K562 (cell line): ENCODE results near the gene FBN3. TPM values are rescaled to one million over a fixed set of nuclear protein-coding genes. Genes with fewer than 3 reads are reported as not detected.

Source experiments
- ATAC-seq: fragments of 200-7000 bp; cut with Tn5 transposase; 3 replicates; pipeline ENCODE4 v1.9.1; 2020; ENCODE audit warnings: moderate library complexity
- BruUV-seq: library from RNA; stranded (reverse); fragments of 400-500 nt; replicated peaks from 2 replicates; lab custom pipeline; 2021; lab: Mats Ljungman, UMichigan
- CTCF ChIA-PET: fragments of 300-600 bp; formaldehyde crosslinking; extraction: SDS; loops from one replicate; lab custom pipeline; 2021; ENCODE audit warnings: low intra/inter-chr PET ratio; lab: Yijun Ruan, JAX
- POLR2A ChIA-PET: fragments of 300-600, 350-650 bp; sonication (Branson Sonifier 250); formaldehyde crosslinking; extraction: SDS; loops from one replicate; lab custom pipeline; 2021; ENCODE audit warnings: antibody characterized with exemption, inconsistent platforms; lab: Yijun Ruan, JAX
- DNase-seq, 4 experiments: peaks; one replicate each; pipeline versions ENCODE4 v3.0.0 to v3.0.0-alpha.2; 2011 to 2018; ENCODE audit warnings: low spot score in 3 of 4, mixed read lengths in 3 of 4; ENCODE audit errors: extremely low read depth in 1 of 4
- FAIRE-seq: peaks from 2 replicates; lab custom pipeline; 2011; peaks lifted over from hg19 to GRCh38; lab: Jason Lieb, UNC
- H2AFZ ChIP-seq: 2 replicates; pipeline ENCODE4 v1.6.0; 2011; ENCODE audit warnings: low read depth, low read length, control low read depth, inconsistent platforms
- H3K27ac ChIP-seq: fragments of 200-600 bp; 3 replicates; pipeline ENCODE4 v1.8.0; 2011; ENCODE audit warnings: low read depth, mild to moderate bottlenecking, control low read depth, inconsistent platforms, low read length, moderate library complexity, mixed read lengths; ENCODE audit errors: extremely low read depth
- H3K27me3 ChIP-seq, 2 experiments: fragments of 300-600 bp in 1 of 2; 2 replicates in 1 of 2; 3 replicates in 1 of 2; pipeline versions ENCODE4 v1.6.0 to v1.8.0; 2011; ENCODE audit warnings: inconsistent platforms in 2 of 2, low read length in 2 of 2, mild to moderate bottlenecking in 1 of 2, mixed read lengths in 1 of 2, moderate library complexity in 1 of 2; ENCODE audit not compliant: control insufficient read depth in 2 of 2, insufficient read depth in 2 of 2
- H3K36me3 ChIP-seq: fragments of 300-600 bp; 3 replicates; pipeline ENCODE4 v1.8.0; 2011; ENCODE audit warnings: mild to moderate bottlenecking, low read length, inconsistent platforms; ENCODE audit not compliant: control insufficient read depth, insufficient read depth
- H3K4me1 ChIP-seq, 2 experiments: fragments of 200-600 bp in 1 of 2; replicated peaks in 1 of 2; 2 replicates in 1 of 2; 3 replicates in 1 of 2; pipeline versions ENCODE4 v1.5.1 to v1.8.0; 2011; ENCODE audit warnings: inconsistent platforms in 2 of 2, low read length in 2 of 2, mild to moderate bottlenecking in 1 of 2, mixed read lengths in 1 of 2, moderate library complexity in 1 of 2; ENCODE audit not compliant: control insufficient read depth in 2 of 2, insufficient read depth in 2 of 2
- H3K4me2 ChIP-seq: 2 replicates; pipeline ENCODE4 v1.6.1; 2011; ENCODE audit warnings: low read length, control low read depth, inconsistent platforms, mixed read lengths; ENCODE audit not compliant: insufficient read depth
- H3K4me3 ChIP-seq: fragments of 200-600 bp; sonication (generic), shearing (Covaris generic); 2 replicates; pipeline ENCODE4 v1.5.1; 2016; ENCODE audit warnings: control low read depth, inconsistent platforms
- H3K79me2 ChIP-seq: fragments of 200-600 bp; 3 replicates; pipeline ENCODE4 v1.8.0; 2011; ENCODE audit warnings: low read length, inconsistent platforms; ENCODE audit not compliant: control insufficient read depth, insufficient read depth
- H3K9ac ChIP-seq, 2 experiments: 2 replicates each; pipeline versions ENCODE4 v1.6.0 to v1.6.1; 2011; ENCODE audit warnings: low read depth in 2 of 2, low read length in 2 of 2, control low read depth in 1 of 2, inconsistent platforms in 1 of 2, mild to moderate bottlenecking in 1 of 2, mixed read lengths in 1 of 2; ENCODE audit not compliant: insufficient read depth in 1 of 2
- H3K9me1 ChIP-seq: one replicate; pipeline ENCODE4 v1.6.0; 2011; ENCODE audit warnings: inconsistent platforms, mild to moderate bottlenecking, low read length, moderate library complexity; ENCODE audit not compliant: control insufficient read depth, insufficient read depth
- H3K9me3 ChIP-seq: replicated peaks from 2 replicates; pipeline ENCODE4 v1.5.1; 2011; ENCODE audit warnings: low read depth, low read length, inconsistent platforms; ENCODE audit not compliant: control insufficient read depth, insufficient read depth
- H4K20me1 ChIP-seq: replicated peaks from 2 replicates; pipeline ENCODE4 v1.6.1; 2011; ENCODE audit warnings: low read length, inconsistent platforms, mixed read lengths; ENCODE audit not compliant: control insufficient read depth, insufficient read depth
- HDAC8 ChIP-seq: fragments of 450-650 bp; IDR thresholded peaks from 2 replicates; pipeline ENCODE4 v1.6.1; 2016; ENCODE audit warnings: mild to moderate bottlenecking, missing genetic modification characterization, moderate library complexity, missing compliant biosample characterization
- IRF2 ChIP-seq: sonication (generic); formaldehyde crosslinking; IDR thresholded peaks from 2 replicates; pipeline ENCODE4 v1.8.1; 2022; ENCODE audit warnings: mild to moderate bottlenecking, missing genetic modification reagents
- KLF6 ChIP-seq: fragments of 250-450 bp; sonication (Bioruptor Pico); IDR thresholded peaks from 2 replicates; pipeline ENCODE4 v1.4.0; 2020; ENCODE audit warnings: mild to moderate bottlenecking, moderate library complexity, borderline replicate concordance
- RBM25 ChIP-seq: fragments of 200-400 bp; formaldehyde crosslinking; IDR thresholded peaks from 2 replicates; pipeline ENCODE4 v1.6.1; 2018; ENCODE audit warnings: low read length, low read depth, moderate library complexity; ENCODE audit not compliant: severe bottlenecking
- TCF7L2 ChIP-seq: fragments of 150-350 bp; IDR thresholded peaks from 2 replicates; pipeline ENCODE4 v1.6.1; 2016; ENCODE audit warnings: low read depth, mild to moderate bottlenecking, low read length, moderate library complexity
- ZBTB8A ChIP-seq: fragments of 450-650 bp; IDR thresholded peaks from 2 replicates; pipeline ENCODE4 v1.6.1; 2018; ENCODE audit warnings: mild to moderate bottlenecking, moderate library complexity; ENCODE audit not compliant: partially characterized antibody
- ZNF121 ChIP-seq: sonication (generic); formaldehyde crosslinking; conservative IDR thresholded peaks from 2 replicates; pipeline ENCODE4 v1.8.0; 2022; ENCODE audit warnings: missing genetic modification reagents
- WGBS: fragments of 100-300 bp; shearing (Covaris generic); methylation state at CpG from one replicate; pipeline ENCODE4 v1.1.6; 2016; ENCODE audit warnings: low coverage, mixed read lengths; ENCODE audit not compliant: insufficient coverage; ENCODE audit errors: missing lambda C conversion rate; 5-methylcytosine and 5-hydroxymethylcytosine counted together
- in situ Hi-C: fragments of 300-500 bp; cut with MboI; formaldehyde crosslinking; loops from 4 replicates; pipeline ENCODE4 v1.15.0; 2018; ENCODE audit warnings: inconsistent platforms, mixed read lengths
- intact Hi-C: fragments of 100-400 bp; cut with micrococcal nuclease; formaldehyde crosslinking; loops from 2 replicates; pipeline ENCODE4 v1.14.2; 2022
- polyA plus RNA-seq, 8 experiments: library from polyadenylated mRNA; depleted of rRNA in 4 of 8; stranded (reverse) in 5 of 8; unstranded in 3 of 8; fragments of >200 nt; fragmentation: Nextera tagmentation in 2 of 8; fragmentation: Illumina TruSeq in 1 of 8; extraction: Ambion mirVana in 2 of 8; extraction: Trizol in 1 of 8; gene quantifications; 2 replicates each; pipeline versions ENCODE4 v1.2.1 to v1.2.3, GENCODE V29; 2011 to 2014; ENCODE audit warnings: inconsistent platforms in 1 of 8, missing spikeins in 1 of 8
- total RNA-seq, 7 experiments: library from RNA; depleted of rRNA in 6 of 7; stranded (reverse); fragments of >200 nt in 6 of 7; fragmentation: Illumina TruSeq in 2 of 7; extraction: Trizol in 2 of 7; gene quantifications; 2 replicates each; pipeline versions ENCODE4 v1.2.1 to v1.2.3, GENCODE V29; 2011 to 2021; ENCODE audit warnings: low replicate concordance in 1 of 7
- TF ChIP-seq, protein P1 (sequence below): fragments of 200-800 bp; sonication (Bioruptor generic); IDR thresholded peaks from 2 replicates; pipeline ENCODE4 v1.6.1; 2017; ENCODE audit warnings: missing genetic modification characterization, missing compliant biosample characterization
- TF ChIP-seq, protein P2 (sequence below): IDR thresholded peaks from 3 replicates; pipeline ENCODE4 v1.6.1; 2011; ENCODE audit warnings: borderline replicate concordance, mild to moderate bottlenecking, moderate library complexity; ENCODE audit not compliant: insufficient read length; ENCODE audit errors: extremely low read depth

Gene FBN3
- total and polyA plus RNA-seq, 9 of the 15 experiments (the other 6 are each of a cell fraction or from before 2014, with no cell fraction given) = under 0.01 to 0.29 (median 0.01) TPM; not detected in 4

DNA sequence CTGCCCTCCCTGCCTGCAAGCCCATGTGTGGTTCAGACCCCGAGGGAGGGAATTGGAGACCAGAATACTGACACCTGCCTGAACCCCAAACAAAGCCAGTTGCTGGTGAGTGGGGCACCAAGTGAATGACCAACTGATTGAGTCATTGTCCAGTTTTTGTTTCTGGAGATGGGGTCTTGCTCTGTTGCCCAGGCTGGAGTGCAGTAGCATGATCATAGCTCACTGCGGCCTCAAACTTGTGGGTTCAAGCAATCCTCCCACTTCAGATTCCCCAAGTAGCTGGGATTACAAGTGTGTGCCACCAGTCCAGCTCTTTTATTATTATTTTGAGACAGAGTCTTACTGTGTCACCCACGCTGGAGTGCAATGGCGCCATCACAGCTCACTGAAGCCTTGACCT, 92.9 kb downstream of the FBN3 start:
- 58% methylated on average over 4 of the region's 4 CpGs for WGBS
- POLR2A ChIA-PET = interaction anchor here (0.6 to 1.7 kb wide), 4 partner anchors 10 to 225 kb away, joined by 3 to 4 read pairs (median 3); no protein-coding TSS in a partner anchor
- Histone ChIP-seq H3K4me3 (no peak overlapping the region), H3K9me1 (no peaks in the 10 kb centered on the region), H3K4me2 (no peak overlapping the region), H3K4me1 (peaks cover 9 to 18% of the 10 kb centered on the region in 2 experiments; a peak in 4 of 5 replicates), H3K27me3 (no peaks in the 10 kb centered on the region), H4K20me1 (no peaks in the 10 kb centered on the region), H3K36me3 (no peaks in the 10 kb centered on the region), H3K27ac (no peak overlapping the region), H3K79me2 (no peaks in the 10 kb centered on the region), H3K9me3 (no peaks in the 10 kb centered on the region), H2AFZ (no peak overlapping the region), H3K9ac (no peak overlapping the region)
- ATAC-seq = no peak
- TF ChIP-seq ZNF121 (CRISPR knock-in tag) (peak; percentile 86), RBM25 (peak; percentile 20)
- TF ChIP-seq, protein P1, sequence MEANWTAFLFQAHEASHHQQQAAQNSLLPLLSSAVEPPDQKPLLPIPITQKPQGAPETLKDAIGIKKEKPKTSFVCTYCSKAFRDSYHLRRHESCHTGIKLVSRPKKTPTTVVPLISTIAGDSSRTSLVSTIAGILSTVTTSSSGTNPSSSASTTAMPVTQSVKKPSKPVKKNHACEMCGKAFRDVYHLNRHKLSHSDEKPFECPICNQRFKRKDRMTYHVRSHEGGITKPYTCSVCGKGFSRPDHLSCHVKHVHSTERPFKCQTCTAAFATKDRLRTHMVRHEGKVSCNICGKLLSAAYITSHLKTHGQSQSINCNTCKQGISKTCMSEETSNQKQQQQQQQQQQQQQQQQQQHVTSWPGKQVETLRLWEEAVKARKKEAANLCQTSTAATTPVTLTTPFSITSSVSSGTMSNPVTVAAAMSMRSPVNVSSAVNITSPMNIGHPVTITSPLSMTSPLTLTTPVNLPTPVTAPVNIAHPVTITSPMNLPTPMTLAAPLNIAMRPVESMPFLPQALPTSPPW = no peak
- intact Hi-C loops (no loop called here), in situ Hi-C loops (no loop called here)
- FAIRE-seq = no peak
- CTCF ChIA-PET = no interaction called here
- BruUV-seq = no TSS peak
- DNase-seq = no peak

DNA sequence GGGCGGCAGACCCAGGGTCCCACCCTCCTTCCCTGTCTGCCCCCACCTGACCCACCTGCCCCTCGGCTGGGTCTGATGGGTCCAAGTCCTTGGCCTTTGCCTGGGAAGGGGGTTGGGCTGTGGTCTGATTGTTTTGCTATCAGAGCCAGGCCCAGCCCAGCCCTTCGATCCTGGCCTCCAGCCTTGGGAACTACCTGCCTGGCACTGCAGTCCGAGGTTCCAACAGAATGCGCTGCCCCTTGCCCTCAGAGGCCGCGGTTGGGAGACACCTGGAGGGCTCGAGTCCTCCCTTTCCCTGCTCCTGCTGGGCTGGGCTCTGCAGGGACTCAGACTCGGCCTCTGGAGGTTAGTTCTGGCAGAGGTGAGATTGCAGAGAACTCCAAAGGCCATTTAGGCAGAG, 95.2 kb downstream of the FBN3 start:
- Histone ChIP-seq H3K27me3 (no peaks in the 10 kb centered on the region), H3K79me2 (no peaks in the 10 kb centered on the region), H3K36me3 (no peaks in the 10 kb centered on the region), H3K4me3 (no peak overlapping the region), H2AFZ (no peak overlapping the region; the same call in 1 of the 2 replicates), H3K4me2 (no peak overlapping the region), H3K27ac (no peak overlapping the region), H3K9me3 (no peaks in the 10 kb centered on the region), H3K4me1 (peaks cover 15 to 34% of the 10 kb centered on the region in 2 experiments; a peak in 4 of 5 replicates), H3K9me1 (no peaks in the 10 kb centered on the region), H3K9ac (peak overlapping the region in 1 of 2 experiments; percentile 70; a peak in 2 of 4 replicates), H4K20me1 (no peaks in the 10 kb centered on the region)
- DNase-seq = no peak
- WGBS = 55% methylated on average over 9 of the region's 9 CpGs
- intact Hi-C loops (no loop called here), in situ Hi-C loops (no loop called here)
- BruUV-seq = no TSS peak
- FAIRE-seq = no peak
- no peak for ATAC-seq
- ChIA-PET CTCF (no interaction called here), POLR2A (interaction anchor here (0.9 to 1.5 kb wide), 3 partner anchors 15 to 110 kb away, joined by 3 to 5 read pairs (median 4); partner anchors contain the start of gene TIMM44)
- TF ChIP-seq, protein P2, sequence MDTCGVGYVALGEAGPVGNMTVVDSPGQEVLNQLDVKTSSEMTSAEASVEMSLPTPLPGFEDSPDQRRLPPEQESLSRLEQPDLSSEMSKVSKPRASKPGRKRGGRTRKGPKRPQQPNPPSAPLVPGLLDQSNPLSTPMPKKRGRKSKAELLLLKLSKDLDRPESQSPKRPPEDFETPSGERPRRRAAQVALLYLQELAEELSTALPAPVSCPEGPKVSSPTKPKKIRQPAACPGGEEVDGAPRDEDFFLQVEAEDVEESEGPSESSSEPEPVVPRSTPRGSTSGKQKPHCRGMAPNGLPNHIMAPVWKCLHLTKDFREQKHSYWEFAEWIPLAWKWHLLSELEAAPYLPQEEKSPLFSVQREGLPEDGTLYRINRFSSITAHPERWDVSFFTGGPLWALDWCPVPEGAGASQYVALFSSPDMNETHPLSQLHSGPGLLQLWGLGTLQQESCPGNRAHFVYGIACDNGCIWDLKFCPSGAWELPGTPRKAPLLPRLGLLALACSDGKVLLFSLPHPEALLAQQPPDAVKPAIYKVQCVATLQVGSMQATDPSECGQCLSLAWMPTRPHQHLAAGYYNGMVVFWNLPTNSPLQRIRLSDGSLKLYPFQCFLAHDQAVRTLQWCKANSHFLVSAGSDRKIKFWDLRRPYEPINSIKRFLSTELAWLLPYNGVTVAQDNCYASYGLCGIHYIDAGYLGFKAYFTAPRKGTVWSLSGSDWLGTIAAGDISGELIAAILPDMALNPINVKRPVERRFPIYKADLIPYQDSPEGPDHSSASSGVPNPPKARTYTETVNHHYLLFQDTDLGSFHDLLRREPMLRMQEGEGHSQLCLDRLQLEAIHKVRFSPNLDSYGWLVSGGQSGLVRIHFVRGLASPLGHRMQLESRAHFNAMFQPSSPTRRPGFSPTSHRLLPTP = no peak
- no peak for TF ChIP-seq HDAC8 (tag)
- TF ChIP-seq KLF6 (CRISPR knock-in tag) = no peak
- TF ChIP-seq TCF7L2 = no peak
- no peak for TF ChIP-seq ZBTB8A
- no peak for TF ChIP-seq IRF2 (CRISPR knock-in tag)
